ENCODE results near the gene ADAMTS12. TPM values are rescaled to one million over a fixed set of nuclear protein-coding genes. Genes with fewer than 3 reads are reported as not detected.

The ADAMTS12 gene
- total RNA-seq, 1 experiment from 2014 or later, result 6.2 TPM

DNA sequence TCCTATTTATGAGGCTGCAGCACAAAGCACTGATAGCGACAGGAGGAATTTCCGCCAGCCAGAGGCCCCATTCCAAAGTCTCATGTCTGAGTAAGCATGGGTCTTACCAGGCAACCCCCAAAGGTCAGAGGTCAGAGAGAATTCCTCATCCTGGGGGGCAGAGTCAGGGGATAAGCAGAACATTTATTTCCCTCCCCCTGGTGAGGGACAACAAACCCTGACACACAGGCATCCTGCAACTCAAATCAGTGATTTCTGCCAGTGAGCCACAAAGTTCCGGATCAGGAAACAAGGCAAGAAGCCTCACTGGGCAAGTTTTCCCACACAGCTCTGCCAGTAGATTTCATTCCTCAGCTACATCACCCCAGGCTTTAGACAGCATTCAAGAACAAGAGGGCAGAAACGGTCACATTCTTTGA is 37.0 kb downstream of the ADAMTS12 start:
- H3K79me1 ChIP-seq (ENCODE audit: insufficient read depth, low read depth, low read length, poor library complexity, severe bottlenecking), result no peaks in the 10 kb centered on the region
- no peak overlapping the region for H4K5ac ChIP-seq (ENCODE audit: insufficient read length, low read depth, low read length)
- H3K9ac ChIP-seq (ENCODE audit: extremely low read depth, insufficient read length, low read length), result no peak overlapping the region
- no peak overlapping the region for H2BK20ac ChIP-seq (ENCODE audit: low read depth, low read length, poor library complexity, severe bottlenecking)
- no peak overlapping the region for H3K27ac ChIP-seq (ENCODE audit: insufficient read length, low read depth, low read length)
- H2AK5ac ChIP-seq (ENCODE audit: insufficient read length, low read length), result no peak overlapping the region
- Mint-ChIP-seq H3K27me3 (ENCODE audit: low read depth) (no peaks in the 10 kb centered on the region), H3K9me3 (no peaks in the 10 kb centered on the region), H3K36me3 (ENCODE audit: insufficient read depth in 1 of 3, low read depth in 3 of 3) (no peaks in the 10 kb centered on the region; a peak in 1 of 7 replicates), H3K4me3 (no peak overlapping the region), H3K4me1 (peaks cover 53 to 57% of the 10 kb centered on the region in 2 experiments), H3K27ac (peak overlapping the region in 1 of 3 experiments; percentile 75; a peak in 2 of 7 replicates)
- no peaks in the 10 kb centered on the region for H3K27me3 ChIP-seq (ENCODE audit: insufficient read depth, low read length)
- H4K91ac ChIP-seq (ENCODE audit: insufficient read length, low read depth, low read length), result no peak overlapping the region
- peaks cover 2% of the 10 kb centered on the region; the same call in 1 of the 2 replicates for H3K79me2 ChIP-seq (ENCODE audit: insufficient read depth, low read length)
- no peak overlapping the region for H4K8ac ChIP-seq (replicated peaks; ENCODE audit: insufficient read length, low read depth, low read length)
- H3K4me2 ChIP-seq (ENCODE audit: insufficient read depth, insufficient read length, low read length), result no peak overlapping the region
- no peak overlapping the region for H3K23ac ChIP-seq (ENCODE audit: insufficient read length, low read depth, low read length)
- H2BK15ac ChIP-seq (ENCODE audit: low read depth, low read length), result no peak overlapping the region
- no peak for DNase-seq
- H3K4me1 ChIP-seq (ENCODE audit: insufficient read depth, low read length), result peaks cover 9% of the 10 kb centered on the region
- H3K56ac ChIP-seq (ENCODE audit: insufficient read length, low read depth, low read length), result no peak overlapping the region
- H3T11ph ChIP-seq (ENCODE audit: low read length), result no peak overlapping the region
- no peak overlapping the region for H2AFZ ChIP-seq (ENCODE audit: low read length)
- no CpG with 5 or more reads among the region's 4 CpGs for WGBS (ENCODE audit: extremely low coverage, insufficient read length, low lambda C conversion rate)
- H3K18ac ChIP-seq (ENCODE audit: insufficient read length, low read depth, low read length), result no peak overlapping the region
- TF ChIP-seq, protein P1, sequence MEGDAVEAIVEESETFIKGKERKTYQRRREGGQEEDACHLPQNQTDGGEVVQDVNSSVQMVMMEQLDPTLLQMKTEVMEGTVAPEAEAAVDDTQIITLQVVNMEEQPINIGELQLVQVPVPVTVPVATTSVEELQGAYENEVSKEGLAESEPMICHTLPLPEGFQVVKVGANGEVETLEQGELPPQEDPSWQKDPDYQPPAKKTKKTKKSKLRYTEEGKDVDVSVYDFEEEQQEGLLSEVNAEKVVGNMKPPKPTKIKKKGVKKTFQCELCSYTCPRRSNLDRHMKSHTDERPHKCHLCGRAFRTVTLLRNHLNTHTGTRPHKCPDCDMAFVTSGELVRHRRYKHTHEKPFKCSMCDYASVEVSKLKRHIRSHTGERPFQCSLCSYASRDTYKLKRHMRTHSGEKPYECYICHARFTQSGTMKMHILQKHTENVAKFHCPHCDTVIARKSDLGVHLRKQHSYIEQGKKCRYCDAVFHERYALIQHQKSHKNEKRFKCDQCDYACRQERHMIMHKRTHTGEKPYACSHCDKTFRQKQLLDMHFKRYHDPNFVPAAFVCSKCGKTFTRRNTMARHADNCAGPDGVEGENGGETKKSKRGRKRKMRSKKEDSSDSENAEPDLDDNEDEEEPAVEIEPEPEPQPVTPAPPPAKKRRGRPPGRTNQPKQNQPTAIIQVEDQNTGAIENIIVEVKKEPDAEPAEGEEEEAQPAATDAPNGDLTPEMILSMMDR (conservative IDR thresholded peaks at IDR 0.05), result no peak
- no peak overlapping the region for H2BK120ac ChIP-seq (ENCODE audit: low read depth, low read length, poor library complexity, severe bottlenecking)
- H3K14ac ChIP-seq (ENCODE audit: insufficient read depth, low read length), result no peak overlapping the region
- no peaks in the 10 kb centered on the region for H4K20me1 ChIP-seq (ENCODE audit: control insufficient read depth, insufficient read depth, insufficient read length)
- no peaks in the 10 kb centered on the region for H3K23me2 ChIP-seq (ENCODE audit: insufficient read length, low read depth, low read length, poor library complexity, severe bottlenecking)
- H2BK12ac ChIP-seq (ENCODE audit: insufficient read length, low read depth, low read length), result no peak overlapping the region
- no peak overlapping the region for H2BK5ac ChIP-seq (ENCODE audit: insufficient read length, low read length)
- no peak overlapping the region for H3K4ac ChIP-seq (ENCODE audit: low read depth, low read length)
- H3K9me3 ChIP-seq (ENCODE audit: control insufficient read depth, low read depth, low read length), result no peaks in the 10 kb centered on the region

Measured in H9 (cell line).